CD4-positive, alpha-beta T cell treated with Interleukin-4 for 4 hours (primary cell): ENCODE measurements around the gene DNAH14.
"Not testable (repeated sequence)": the region's sequence is repeated elsewhere in the genome, so short reads cannot be mapped to it uniquely, and the experiment has no call there.

ENCODE experiments used
- DNase-seq: peaks from one replicate; pipeline ENCODE4 v3.0.0-alpha.2; 2020

DNAH14 gene

DNA sequence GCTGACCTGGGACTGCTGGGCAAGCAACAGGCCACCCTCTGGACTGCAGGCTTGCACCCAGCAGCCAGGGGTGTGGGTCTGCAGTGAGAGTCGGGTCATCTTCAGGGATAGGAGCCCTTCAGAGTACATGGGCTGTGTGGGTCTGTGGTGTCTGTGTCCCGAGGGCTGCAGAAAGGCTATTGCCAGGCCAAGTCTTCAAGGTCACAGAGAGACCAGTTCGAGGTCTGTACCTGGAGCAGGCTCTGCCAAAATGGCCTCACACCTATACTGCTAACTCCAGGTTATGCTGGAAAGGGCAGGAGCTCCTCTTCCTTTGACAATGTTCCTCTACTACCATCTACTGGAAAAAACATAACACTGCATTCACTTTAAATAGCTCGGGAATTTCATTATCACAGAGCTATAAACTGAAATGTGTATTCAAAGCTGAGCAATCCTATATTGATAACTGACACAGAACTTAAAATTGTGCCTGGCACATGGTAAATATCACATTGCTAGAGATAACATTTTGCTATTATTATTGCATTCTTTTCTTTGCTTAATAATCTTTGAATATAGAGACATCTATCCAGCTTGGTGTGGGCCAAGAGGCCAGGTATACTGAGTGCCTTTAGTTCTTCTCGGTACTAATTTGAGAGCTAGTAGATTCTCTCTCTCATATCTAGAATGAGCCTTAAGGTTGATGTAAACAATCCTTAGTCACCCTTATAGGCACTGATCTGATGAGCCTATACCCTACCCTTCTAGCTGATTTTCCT, 6.9 kb upstream of the DNAH14 start:
- no peak for DNase-seq

GRCh38 chr1:224923726-224924125, 5.7 kb upstream of the DNAH14 start:
- DNase-seq = no peak

DNA sequence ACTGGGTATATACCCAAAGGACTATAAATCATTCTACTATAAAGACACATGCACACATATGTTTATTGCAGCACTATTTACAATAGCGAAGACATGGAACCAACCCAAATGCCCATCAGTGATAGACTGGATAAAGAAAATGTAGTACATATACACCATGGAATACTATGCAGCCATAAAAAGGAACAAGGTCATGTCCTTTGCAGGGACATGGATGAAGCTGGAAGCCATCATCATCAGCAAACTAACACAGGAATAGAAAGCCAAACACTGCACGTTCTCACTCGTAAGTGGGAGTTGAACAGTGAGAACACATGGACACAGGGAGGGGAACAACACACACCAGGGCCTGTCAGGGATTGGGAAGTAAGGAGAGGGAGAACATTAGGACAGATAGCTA, 1.8 kb upstream of the DNAH14 start:
- DNase-seq = not testable (repeated sequence)

DNA sequence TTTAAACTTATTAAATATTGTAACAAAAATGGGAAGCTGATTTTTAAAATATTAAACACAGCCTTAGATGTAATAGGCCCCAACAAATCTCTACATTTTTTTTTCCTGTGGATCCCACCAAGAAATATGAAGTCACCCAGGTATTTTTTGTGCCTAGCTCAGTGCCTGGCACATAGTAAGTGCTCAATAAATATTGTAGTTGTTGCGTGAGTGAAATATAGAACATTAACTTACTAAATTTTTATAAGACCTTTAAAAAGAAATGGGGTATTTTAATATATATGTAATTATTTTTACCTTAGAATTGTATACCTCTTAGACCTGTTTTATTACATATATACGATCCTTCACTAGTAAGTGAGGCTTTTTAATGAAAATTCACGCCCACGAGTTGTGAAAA, 569 bp upstream of the DNAH14 start:
- no peak for DNase-seq

DNA sequence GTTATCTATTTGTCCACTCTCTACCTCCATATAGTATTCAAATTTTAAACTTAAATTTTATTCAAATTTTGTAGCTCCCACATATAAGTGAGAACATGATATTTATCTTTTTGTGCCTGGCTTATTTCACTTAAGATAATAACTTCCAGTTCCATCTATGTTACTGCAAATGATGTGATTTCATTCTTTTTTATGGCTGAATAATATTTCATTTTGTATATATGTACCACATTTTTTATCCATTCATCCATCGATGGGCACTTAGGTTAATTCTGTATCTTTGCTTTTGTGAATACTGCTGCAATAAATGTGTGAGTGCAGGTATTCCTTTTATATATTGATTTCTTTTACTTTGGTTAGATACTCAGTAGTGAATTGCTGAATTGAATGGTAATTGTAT, 2.1 kb downstream of the DNAH14 start:
- DNase-seq = no peak

DNA sequence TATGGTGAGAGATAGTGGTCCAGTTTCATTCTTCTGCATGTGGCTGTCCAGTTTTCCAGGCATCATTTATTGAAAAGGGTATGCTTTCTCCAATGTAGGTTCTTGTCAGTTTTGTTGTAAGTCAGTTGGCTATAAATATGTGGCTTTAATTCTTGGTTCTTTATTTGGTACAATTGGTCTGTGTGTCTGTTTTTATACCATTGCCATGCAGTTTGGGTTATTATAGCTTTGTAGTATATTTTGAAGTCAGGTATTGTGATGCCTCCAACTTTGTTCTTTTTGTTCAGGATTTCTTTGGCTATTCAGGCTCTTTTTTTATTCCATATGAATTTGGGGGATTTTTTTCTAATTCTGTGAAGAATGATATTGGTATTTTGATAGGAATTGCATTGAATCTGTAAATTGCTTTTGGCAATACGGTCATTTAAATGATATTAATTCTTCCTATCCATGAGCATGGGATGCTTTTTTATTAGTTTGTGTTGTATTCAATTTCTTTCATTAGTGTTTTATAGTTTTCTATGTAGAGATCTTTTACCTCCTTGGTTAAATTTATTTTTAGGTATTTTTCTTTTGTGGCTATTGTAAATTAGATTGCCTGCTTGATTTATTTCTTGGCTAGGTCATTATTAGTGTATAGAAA, 3.3 kb downstream of the DNAH14 start:
- DNase-seq = no peak

DNA sequence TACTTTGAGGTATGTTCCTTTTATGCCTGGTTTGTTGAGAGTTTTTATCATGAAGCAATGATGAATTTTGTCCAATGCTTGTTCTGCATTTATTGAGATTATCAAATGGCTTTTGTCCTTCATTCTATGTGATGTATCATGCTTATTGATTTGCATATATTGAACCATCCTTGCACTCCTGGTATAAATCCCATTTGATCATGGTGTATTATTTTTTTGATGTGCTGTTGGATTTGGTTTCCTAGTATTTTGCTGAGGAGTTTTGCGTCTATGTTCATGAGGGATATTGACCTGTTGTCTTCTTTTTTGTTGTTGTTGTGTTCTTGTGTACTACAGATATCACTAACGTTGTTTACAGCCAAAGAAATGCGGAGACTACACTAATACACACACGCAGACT, 4.1 kb downstream of the DNAH14 start:
- no peak for DNase-seq

DNA sequence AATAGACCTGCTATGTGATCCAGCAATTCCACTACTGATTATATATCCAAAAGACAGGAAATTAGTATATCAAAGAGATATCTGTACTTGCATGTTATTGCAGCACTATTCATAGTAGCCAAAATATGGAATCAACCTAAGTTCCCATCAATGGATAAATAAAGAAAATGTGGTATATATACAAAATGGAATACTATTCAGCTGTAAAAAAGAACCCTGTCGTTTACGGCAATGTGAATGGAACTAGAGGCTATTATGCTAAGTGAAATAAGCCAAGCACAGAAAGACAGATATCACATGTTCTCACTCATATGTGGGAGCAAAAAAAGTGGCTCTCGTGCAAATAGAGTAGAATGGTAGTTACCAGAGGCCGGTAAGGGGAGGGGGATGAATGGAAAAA, 9.2 kb downstream of the DNAH14 start:
- no peak for DNase-seq

DNA sequence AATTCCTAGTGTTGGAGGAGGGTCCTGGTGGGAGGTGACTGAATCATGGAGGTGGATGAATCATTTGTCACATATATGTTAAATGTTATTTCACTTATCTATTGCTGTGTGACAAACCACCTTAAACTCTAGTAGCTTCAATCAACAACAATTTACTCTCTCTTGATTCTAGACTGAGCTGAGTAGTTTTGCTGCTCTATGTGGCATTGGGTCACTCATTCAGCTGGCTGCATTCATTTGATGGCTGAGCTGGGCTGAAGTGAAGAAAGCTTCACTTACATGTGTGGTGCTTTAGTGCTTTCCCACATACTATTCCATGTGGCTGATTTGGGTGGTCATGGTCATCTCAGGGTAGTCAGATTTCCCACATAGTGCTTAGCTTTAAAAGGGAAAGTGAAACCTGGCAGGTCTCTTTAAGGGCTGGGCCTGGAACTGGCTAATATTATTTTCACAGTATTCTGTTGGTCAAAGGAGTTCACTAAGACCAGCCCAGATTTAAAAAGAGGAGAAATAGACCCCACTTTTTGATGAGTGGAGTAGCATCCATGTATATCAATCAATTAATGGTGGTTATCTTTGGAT, 10.5 kb downstream of the DNAH14 start:
- DNase-seq = no peak

DNA sequence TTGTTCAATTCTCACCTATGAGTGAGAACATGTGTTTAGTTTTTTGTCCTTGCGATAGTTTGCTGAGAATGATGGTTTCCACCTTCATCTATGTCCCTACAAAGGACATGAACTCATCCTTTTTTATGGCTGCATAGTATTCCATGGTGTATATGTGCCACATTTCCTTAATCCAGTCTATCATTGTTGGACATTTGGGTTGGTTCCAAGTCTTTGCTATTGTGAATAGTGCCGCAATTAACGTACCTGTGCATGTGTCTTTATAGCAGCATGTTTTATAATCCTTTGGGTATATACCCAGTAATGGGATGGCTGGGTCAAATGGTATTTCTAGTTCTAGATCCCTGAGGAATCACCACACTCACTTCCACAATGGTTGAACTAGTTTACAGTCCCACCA, 11.3 kb downstream of the DNAH14 start:
- not testable (repeated sequence) for DNase-seq

DNA sequence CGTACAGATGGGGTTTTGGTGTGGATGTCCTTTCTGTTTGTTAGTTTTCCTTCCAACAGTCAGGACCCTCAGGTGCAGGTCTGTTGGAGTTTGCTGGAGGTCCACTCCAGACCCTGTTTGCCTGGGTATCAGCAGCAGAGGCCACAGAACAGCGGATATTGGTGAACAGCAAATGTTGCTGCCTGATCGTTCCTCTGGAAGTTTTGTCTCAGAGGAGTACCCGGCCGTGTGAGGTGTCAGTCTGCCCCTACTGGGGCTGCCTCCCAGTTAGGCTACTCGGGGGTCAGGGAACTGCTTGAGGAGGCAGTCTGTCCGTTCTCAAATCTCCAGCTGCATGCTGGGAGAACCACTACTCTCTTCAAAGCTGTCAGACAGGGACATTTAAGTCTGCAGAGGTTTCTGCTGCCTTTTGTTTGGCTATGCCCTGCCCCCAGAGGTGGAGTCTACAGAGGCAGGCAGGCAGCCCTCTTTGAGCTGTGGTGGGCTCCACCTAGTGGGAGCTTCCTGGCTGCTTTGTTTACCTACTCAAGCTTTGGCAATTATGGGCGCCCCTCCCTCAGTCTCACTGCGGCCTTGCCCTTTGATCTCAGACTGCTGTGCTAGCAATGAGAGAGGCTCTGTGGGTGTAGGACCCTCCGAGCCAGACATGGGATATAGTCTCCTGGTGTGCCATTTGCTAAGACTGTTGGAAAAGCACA, 16.3 kb downstream of the DNAH14 start:
- DNase-seq = not testable (repeated sequence)

- DNase-seq = not testable (repeated sequence)
Observed at GRCh38 chr1:224946349-224946691, 16.8 kb downstream of the DNAH14 start.

- no peak for DNase-seq
Observed at GRCh38 chr1:224957696-224958095, 28.2 kb downstream of the DNAH14 start.

GRCh38 chr1:224958490-224958889, 29.0 kb downstream of the DNAH14 start:
- no peak for DNase-seq

GRCh38 chr1:224959115-224959514, 29.6 kb downstream of the DNAH14 start:
- no peak for DNase-seq

GRCh38 chr1:224959656-224960055, 30.2 kb downstream of the DNAH14 start:
- DNase-seq = no peak

DNA sequence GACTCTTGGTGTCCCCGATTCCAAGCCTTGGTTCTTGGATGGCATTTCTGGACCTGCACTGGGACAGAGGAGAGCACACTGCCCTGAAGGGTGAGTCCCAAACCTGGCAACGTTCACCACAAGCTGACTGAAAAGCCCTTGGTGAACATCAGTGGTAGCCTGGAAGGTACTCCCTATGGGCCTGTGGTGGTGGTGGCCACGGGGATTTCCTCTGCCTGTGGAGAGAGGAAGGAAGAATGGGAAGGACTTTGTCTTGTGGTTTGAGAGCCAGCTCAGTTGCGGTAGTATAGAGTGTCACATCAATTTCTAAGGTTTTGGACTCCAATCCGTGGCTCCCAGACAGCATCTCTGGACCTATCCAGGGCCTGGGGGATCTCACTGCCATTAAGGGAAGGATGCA, 50.7 kb downstream of the DNAH14 start:
- no peak for DNase-seq

GRCh38 chr1:224981922-224982354, 52.5 kb downstream of the DNAH14 start:
- not testable (repeated sequence) for DNase-seq

- no peak for DNase-seq
Observed at GRCh38 chr1:224988042-224988441, 58.6 kb downstream of the DNAH14 start.

- DNase-seq = no peak
Observed at GRCh38 chr1:224989615-224990014, 60.1 kb downstream of the DNAH14 start.

- DNase-seq = not testable (repeated sequence)
Observed at GRCh38 chr1:224991550-224991949, 62.1 kb downstream of the DNAH14 start.

- no peak for DNase-seq
Observed at GRCh38 chr1:224995602-224996001, 66.1 kb downstream of the DNAH14 start.

DNA sequence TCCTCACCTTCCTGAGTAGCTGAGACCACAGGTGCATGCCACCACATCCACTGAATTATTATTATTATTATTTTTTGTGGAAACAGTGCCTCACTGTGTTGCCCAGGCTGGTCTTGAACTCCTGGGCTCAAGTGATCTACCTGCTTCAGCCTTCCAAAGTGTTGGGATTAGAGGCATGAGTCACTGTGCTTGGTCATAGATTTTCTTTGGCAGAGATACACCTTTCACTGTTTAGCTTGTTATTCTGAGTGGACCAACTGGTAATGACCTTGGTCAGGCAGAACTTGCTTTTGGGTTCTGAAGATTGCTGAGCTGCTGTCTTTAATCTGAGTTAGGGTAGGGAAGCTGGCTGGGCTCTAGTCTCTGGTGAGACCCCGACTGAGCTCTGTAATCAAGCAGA, 66.8 kb downstream of the DNAH14 start:
- DNase-seq = no peak

DNA sequence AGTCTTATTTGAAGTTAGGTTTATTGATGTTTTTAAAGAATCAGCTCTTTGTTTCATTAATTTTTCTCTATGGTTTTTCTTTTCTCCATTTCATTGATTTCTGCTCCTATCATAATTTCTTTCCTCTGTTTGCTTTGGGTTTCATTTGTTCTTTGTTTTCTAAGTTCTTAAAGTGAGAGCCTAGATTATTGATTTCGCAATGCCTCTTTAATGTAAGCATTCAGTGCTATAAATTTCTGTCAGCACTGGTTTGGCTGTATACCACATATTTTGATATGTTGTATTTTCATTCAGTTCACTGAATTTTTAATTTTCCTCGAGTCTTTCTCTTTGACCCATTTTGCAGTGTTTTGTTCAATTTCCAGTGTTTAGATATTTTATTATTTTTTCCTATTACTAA, 68.7 kb downstream of the DNAH14 start:
- DNase-seq = no peak
